GM21786 (cell line): Measurements from ENCODE around the gene PCNX1.
"Not testable (repeated sequence)": the region's sequence is repeated elsewhere in the genome, so short reads cannot be mapped to it uniquely, and the experiment has no call there.

Experiments used
- ATAC-seq: cut with Tn5 transposase; IDR thresholded peaks from one replicate; pipeline ENCODE4 v1.9.1; 2021; ENCODE audit not compliant: unreplicated experiment

The PCNX1 gene

GRCh38 chr14:71119075-71119474, 211.8 kb downstream of the PCNX1 start:
- no peak for ATAC-seq

DNA sequence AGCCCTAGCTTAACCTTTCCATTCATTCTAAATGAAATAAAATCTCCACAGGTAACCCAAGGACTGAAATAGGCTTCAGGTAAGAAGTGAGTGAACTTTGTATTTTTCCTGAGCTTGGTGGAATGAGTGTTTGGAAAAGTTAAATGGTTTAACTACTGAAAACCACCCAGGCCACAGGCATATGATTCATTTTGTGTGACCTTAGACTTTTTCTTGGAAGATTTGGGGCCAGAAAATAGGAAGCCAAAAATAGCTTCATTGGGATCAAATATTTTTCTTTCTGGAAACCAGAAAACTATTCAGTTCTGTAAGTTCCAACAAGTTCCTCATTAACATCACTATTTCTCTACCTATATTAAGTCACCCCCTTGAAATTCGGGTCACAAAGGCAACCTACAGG, 212.6 kb downstream of the PCNX1 start:
- no peak for ATAC-seq

- ATAC-seq = no peak
Observed at GRCh38 chr14:71121001-71121400, 213.7 kb downstream of the PCNX1 start.

GRCh38 chr14:71121711-71122110, 214.5 kb downstream of the PCNX1 start:
- ATAC-seq = no peak

GRCh38 chr14:71122866-71123565, 215.8 kb downstream of the PCNX1 start:
- ATAC-seq = no peak

DNA sequence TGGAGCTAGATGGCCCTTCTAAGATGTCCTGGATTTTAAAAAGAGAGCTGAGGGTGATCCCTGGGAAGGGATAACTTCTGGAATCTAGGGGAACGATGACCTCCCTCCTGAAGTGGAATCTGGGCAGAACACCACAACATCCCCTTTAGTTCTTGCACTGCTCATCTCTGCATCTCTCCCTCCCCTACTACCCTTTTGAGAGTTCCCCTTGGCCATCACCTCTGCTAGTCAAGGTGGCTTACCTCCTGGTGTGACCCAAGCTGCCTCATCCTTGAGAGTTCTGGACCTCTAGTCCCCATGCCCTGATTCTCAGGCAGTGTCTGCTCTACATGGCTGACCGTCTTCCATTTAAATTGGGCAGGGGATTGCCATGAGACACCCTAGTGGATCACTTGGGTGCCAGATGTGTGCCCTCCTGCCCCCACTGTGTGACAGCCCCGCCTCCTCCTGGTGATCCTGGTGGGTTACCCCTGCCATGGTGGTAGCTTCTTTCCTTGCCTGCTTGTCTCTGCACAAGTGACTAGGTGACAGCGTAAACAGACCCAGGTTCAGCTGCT, 216.4 kb downstream of the PCNX1 start:
- ATAC-seq = no peak

DNA sequence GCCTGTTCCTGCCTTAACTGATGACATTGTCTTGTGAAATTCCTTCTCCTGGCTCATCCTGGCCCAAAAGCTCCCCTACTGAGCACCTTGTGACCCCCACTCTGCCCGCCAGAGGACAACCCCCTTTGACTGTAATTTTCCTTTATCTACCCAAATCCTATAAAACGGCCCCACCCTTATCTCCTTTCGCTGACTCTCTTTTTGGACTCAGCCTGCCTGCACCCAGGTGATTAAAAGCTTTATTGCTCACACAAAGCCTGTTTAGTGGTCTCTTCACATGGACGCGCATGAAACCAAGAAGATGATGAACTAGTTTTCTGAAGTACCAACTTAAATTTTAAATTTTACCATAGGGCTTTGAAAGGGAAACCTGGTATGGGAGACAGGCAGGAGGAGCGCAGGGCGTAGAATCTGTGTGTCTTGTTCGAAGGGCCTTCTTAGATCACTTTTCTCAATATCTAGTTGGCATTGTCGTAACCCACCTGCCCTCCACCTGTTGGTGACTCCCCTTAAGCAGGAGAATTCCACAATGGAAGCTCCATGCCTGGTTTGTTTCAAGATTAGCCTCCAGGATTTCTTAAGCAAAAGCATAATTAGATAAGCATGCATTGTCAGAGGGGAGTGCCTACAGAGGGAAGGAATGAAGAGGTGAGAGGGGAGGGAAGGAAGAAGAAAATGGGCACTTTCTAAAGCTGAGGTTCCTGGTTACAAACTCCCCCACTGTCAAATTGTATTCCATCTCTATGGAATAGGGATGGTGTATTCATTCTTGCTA, 222.6 kb downstream of the PCNX1 start:
- not testable (repeated sequence) for ATAC-seq

DNA sequence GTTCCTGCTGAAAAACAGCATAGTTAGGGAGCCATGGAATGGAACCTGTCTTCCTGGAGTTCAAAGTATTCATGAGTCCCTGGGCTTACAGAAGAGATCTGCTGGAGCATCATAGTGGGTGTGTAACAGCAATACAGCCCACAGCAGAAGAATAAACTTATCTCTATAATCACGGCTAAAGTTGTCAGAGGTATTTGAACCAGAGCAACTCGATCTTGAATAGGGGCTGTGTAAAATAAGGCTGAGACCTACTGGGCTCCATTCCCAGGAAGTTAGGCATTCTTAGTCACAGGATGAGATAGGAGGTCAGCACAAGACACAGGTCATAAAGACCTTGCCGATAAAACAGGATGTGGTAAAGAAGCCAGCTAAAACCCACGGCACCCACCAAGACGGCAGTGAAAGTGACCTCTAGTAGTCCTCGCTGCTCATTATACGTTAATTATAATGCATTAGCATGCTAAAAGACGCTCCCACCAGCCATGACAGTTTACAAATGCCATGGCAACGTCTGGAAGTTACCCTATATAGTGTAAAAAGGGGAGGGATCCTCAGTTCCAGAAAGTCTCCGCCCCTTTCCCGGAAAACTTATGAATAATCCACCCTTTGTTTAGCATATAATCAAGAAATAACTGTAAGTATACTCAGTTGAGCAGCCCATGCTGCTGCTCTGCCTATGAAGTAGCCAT, 223.4 kb downstream of the PCNX1 start:
- ATAC-seq = no peak

- no peak for ATAC-seq
Observed at GRCh38 chr14:71133296-71133695, 226.0 kb downstream of the PCNX1 start.

GRCh38 chr14:71135496-71135895, 228.2 kb downstream of the PCNX1 start:
- no peak for ATAC-seq

GRCh38 chr14:71135911-71136310, 228.7 kb downstream of the PCNX1 start:
- ATAC-seq = no peak

DNA sequence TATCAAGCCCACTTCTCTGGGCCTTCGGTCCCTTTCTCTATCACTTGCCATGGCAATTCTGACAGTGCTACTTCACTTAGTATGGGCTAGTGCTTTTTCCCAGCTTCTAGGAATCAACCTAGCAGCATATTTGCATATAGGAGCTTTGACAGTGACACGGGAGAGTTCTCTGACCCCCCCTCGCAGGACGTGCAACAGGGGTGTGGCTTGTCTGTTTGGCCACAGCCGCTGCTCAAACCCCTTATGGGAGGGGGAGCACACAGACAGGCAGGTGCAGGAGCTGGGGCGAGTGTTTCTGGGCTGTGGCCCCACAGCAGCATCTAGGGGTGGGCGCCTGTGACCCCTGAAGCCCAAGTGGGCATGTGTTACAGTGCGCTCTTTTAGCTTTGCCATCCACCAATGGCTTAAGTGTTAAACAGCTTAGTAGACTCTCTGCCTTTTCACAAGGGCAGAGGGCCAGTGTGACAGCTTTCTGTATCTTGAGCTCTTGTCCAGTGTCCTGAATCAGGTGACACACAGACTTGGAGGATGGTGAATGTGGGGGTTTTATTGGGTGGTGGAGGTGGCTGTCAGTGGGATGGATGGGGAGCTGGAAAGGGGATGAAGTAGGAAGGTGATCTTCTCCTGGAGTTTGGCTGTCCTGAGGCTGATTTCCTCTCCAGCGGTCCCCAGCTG, 229.3 kb downstream of the PCNX1 start:
- no peak for ATAC-seq

GRCh38 chr14:71137536-71138447, 230.5 kb downstream of the PCNX1 start:
- no peak for ATAC-seq

GRCh38 chr14:71138448-71139293, 231.4 kb downstream of the PCNX1 start:
- no peak for ATAC-seq

GRCh38 chr14:71139294-71139946, 232.2 kb downstream of the PCNX1 start:
- no peak for ATAC-seq

- no peak for ATAC-seq
Observed at GRCh38 chr14:71140157-71140556, 232.9 kb downstream of the PCNX1 start.

DNA sequence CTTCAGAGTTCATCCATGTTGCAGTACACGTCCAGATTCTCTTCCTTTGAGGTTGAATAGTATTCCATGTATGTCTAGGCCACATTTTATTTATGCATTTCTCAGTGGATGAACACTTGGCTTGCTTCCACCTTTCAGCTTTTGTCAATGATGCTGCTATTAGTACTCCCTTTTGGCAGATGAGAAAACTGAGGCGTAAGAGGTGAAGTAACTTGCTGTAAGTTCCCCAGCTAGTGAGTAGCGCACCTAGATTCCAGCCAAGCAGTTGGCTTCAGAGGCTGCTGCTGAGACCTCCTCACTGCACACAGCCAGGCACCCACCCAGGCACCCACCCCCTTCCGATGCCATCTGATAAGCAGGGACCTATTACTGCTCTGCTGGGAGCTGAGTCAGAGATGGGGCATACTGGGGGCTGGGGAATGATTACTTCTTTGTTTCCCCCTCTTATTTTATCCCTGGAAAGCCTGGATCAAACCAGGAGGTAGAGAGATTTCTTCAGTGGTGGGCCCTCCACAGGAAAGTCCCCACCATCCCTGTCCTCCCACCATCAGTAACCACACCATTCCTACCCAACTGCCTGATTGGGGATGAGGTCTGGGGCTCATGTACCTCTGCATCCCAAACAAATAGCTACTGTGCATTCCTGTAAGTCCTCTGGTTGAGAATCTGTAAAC, 234.6 kb downstream of the PCNX1 start:
- no peak for ATAC-seq
